IPS-NIHi7 (cell line): Measurements from ENCODE around the gene GLB1L2.
A peak's percentile ranks its signal among the peaks of the same experiment; 100 is the strongest.
"Not testable (repeated sequence)": the region's sequence is repeated elsewhere in the genome, so short reads cannot be mapped to it uniquely, and the experiment has no call there.

Source experiments
- DNase-seq: peaks from one replicate; pipeline ENCODE4 v3.0.0; 2012; ENCODE audit warnings: mixed read lengths; ENCODE audit errors: extremely low spot score

The GLB1L2 gene

DNA sequence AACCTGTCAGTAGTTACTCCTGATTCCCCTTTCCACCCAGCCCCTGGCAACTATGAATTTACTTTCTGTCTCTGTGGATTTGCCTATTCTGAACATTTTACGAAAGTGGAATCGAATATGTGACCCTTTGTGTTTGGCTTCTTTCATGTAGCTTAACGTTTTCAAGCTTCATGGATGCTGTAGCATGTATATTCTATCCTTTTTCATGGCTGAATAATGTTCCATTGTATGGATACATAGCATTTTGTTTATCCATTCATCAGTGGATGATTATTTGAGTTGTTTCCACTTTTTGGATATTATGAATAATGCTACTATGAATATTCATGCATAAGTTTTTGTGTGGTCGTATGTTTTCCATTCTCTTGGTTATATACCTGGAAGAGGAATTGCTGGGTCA is 9.2 kb upstream of the GLB1L2 start:
- no peak for DNase-seq

DNA sequence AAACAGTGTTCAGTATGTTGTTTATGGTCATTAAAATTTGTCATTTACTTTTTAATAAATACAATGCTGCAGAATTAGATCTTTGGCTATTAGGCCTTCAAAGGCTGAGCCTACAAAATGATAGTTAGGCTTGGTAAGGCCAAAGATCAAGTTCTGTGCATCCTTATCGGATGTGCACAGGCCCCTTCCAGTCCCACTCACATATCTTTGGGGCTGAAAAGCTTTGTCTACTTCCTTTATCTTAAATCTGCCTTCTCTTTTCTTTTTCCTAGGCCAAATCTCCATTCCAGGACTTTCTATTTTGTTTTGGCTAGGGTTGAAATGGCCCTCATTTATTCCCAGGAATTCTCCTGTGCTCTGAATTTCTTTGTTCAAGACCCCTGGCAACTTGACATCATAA is 3.4 kb upstream of the GLB1L2 start:
- no peak for DNase-seq

DNA sequence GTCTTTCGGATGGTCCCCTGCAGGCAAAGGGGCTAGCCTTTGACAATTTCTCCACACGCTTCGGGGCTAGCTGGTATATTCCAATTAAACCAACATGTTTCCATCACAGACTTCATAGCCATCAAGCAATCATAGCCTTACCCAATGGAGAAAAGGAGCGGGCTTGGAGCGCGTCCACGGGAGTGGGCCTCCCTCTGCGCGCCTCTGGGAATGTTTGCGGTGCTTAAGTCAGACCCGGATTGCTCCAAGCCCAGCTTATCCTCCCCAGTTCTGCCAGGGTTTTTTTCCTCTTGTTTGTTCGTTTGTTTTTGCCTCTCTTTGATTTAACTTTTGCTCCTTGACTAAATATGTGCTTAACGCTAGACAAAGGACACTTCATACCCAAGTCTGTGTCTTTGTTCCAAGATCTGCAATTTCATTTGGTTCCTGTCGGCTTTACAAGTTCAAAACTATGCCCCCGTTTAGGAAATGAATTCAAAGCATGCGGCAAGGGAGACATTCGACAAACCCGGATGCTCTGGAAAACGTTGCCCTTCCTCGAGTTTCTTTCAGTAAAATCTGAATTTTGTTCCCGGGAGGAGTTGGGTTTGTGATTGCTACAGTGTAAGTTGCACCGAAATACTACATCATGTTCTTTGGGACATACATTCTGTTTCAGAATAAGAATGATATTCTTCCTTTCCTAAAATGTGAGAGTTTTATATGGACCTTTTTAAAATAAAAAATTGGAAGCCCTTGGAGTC is 1.0 kb upstream of the GLB1L2 start:
- no peak for DNase-seq

DNA sequence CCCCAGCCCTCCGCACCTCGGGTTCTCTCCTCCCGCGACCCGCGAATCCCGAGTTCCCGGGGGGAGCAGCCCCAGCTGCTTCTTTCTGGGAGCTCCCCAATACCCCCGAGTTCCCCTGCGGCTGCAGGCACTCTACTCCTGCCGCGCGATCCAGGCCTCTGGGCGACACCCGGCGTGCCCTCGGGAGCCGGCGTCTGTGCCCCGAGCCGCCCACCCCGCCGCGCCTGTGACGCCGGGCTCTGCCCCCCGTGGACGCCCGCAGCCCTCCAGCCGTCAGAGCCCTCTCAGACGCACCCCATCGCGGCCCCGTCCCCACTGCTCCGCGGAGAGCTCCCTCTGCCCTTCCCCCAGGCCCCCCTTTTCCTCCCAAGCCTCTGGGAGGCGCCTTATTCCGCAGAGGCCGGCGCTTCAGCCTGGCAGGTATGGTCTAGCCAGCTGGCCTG is 422 bp downstream of the GLB1L2 start:
- DNase-seq = peak; percentile 57

DNA sequence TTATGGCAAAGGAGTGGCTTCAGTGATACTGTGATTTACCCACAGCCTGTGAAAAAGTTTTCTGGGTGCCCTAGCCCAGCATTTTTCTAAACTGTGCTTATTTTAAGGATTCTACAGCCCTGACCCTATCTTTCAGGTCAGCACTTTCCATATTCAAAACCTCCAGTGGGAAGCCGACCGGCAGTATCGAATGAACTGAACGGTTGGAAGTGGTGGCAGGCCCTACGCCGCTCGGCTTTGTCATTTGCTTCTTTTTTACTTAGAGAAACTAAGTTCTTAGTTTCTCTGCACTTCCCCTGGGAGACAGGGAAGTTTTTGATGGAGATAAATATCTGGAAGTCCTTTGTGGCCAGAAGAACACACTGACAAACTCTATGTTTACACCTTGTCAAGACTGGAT is 994 bp downstream of the GLB1L2 start:
- DNase-seq = no peak

DNA sequence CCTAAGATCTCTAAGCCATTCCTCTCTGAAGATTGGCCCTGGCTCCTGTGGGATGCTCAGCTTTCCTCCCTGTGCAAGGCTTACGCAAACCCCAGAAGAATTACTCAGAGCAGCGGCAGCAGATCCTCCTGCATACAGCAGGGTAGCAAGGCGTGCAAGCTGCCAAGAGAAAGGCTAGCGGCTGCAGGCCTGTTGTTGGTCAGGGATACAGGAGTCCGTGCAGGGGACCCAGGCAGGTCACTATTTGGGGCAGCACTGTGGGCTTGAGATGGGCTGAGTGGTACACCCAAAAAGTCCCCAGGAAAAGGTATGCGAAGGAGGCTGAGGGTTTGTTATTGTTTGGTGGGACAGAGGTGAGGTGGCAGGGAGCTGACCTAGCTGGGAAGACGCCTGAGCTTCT is 1.5 kb downstream of the GLB1L2 start:
- no peak for DNase-seq

DNA sequence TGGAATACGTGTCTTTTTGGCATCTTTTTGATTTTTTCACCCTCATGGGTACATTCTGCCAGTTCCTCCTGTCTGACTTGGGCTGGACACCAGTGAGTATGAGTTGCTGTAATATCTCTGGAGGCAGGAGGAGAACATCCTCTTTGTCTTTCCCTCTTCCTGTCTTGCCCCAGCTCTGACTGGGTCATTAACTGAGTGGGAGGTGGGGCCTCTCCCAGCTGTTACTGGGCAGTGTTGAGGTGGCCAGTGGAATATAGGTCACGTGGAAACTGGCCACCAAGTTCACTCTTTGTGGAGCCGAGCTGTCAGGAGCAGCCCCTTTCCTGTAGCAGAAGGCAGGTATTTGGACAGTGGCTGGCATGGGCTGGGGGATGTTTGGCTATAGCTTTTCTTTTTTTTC is 2.2 kb downstream of the GLB1L2 start:
- no peak for DNase-seq

DNA sequence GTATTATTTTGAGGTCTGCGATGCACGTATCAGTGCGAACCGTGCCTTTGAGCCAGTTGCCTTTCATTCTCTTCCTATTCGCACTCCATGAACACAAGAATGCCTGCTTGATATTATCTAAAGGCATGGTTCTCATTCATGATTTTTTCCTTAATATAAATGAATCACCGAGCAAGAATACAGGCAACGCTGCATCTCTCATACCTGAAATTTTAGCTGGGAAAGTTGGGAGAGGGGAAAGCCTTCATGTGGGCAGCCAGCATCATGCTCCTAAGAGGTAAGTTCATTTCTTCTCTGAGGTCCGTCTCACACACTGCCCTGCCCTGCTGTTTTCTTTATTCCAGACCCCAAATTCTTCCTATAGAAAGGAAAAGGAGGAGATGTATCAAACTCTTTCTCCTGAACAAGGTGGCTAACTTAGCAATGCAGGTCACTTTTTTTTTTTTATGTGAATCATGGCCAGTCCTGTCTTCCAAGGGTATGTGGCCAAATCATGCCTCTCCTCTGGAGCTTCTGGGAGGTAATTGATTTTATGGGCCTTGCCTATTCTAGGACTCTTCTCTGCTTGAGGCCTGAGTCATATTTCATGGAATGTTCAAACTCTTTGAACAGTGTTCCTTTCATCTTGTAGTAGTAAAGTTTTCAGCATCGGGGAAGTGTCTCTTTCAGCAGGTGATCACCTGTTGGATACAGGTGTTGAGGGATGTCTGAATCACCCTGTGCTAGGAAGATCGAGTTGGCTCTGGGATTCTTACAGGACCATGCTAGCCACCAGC is 3.2 kb downstream of the GLB1L2 start:
- DNase-seq = no peak

DNA sequence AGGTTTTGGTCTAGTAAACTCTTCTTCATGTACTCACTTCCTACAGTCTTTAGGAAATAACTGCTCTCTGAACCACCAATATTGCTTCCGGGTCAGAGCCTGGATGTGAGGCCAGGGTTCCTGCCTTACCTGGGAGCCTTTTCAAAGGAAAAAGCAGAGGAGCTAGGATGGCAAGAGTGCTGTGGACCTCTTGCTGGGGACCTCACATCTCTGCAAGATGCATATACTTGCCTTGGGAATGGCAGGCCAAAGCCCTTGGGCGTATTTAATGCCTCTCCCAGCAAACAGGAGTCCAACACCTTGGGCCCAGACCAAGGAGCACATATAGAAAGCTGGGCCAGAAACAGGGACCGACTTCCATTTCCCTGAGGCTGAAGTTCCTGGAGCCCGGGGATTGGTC is 5.3 kb downstream of the GLB1L2 start:
- no peak for DNase-seq

DNA sequence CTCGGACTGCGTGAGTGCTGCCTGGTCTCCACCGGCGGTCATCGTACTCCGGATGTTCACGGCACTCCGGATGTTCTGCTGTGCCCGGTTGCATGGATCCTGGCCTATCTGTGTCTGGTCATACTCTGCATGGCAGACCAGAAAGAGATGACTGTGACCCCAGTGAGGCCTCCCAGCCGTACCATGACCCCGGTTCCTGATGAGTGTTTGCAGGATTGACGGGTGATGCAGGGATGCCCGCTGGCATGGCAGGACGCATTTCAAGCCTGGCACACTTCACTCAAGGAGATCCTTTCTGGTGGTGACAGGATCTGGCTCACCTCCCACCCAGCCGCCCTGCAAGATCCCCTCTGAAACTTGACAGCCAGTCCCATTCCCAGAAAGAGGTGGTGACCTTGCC is 6.3 kb downstream of the GLB1L2 start:
- no peak for DNase-seq

DNA sequence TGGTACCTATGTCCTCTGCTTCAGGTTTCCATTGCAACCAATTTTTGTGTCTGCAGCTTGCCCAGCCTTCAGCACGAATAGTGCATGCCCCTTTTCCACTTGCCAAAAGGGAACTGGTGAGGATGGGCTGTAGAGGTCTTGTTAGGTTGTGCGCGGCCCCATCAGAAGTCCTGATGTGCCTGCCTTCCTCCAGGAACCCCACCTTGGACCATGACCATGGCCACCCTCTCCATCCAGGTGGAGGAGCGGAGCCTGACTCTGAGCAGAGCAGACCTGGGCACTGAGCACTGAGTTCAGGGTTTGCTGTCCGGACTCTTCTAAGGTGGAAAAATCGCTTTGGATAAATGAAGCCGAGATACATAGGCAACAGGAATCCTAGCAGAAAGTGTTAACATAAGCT is 6.9 kb downstream of the GLB1L2 start:
- DNase-seq = no peak

DNA sequence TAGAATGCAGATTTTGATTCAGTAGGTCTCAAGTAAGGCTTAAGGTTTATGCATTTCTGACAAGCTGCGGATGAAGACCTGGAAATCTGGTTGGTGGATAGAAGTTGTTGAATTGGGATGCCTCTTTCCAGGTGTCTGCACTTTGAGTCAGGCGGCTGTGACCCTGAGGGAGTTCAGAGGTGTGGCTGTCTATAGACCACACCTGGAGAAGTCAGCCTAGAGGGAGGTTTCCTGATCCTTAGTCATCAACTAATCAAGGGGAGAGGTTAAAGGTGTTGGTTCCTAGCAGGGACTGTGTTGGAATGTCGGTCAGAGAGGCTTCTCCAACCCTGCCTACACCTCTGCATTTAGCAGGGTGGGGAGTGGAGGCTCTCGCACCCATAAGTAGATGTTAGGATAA is 8.0 kb downstream of the GLB1L2 start:
- no peak for DNase-seq

DNA sequence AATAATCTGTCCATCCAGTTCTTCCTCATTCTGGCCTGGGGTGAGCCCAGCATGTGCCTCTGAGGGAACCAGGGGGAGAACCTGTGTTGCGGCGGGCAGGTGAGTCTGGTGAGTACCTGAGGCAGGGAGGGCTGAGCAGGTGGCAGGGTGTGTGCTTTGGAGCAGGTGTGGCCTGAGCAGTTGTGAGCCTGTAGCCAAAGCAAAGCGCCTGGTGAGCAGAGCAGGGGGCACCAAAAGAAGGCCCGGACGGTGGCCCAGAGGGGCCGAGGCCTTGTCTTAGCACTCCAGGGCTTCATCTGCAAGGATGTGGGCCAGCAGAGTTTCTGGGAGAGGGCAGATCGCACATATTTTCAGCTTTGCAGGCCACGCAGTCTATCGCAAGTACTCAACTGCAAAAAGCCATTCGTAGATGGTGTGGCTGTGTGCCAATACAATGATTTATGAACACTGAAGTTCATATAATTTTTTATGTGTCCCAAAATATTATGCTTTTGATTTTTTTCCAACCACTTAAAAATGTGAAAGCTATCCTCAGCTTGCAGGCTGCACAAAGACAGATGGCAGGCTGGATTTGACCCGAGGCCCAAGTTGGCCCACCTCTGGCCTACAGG is 8.7 kb downstream of the GLB1L2 start:
- no peak for DNase-seq

DNA sequence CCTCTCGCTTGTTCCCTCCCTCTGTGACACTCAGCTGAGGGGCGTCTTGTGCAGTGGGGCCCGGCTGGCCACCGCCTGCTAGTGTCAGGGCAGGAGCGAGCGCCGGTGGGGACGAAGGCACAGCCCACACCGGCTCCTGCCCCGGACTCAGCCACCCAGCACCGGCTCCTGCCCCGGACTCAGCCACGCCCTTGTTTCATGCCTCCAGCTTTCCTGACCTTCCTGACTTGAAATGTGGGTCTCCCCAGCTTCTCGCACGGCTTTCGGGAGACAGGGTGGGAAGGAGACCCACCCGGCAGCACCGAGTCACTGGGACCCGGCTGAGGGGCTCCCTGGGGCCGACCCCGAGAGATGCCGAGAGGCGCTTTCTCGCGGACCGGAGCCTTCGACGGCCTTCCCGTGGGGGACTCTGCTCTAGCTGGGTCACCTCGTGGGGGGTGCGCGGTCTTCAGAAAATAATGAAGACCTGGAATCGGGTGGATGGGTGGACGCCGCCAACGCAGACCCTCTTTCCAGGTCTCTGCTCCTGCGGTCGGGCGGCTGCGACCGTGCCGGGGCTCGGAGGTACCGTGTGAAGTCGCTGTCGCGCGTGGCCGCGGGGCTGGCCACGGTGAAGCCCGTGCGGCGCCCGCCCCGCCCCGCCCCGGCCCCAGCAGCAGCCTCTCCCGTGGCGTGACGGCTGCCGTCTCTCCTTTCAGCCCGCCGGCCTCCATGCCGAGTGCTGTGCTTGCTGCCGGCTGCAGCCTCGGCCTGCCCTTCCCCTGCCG is 10.2 kb downstream of the GLB1L2 start:
- no peak for DNase-seq

DNA sequence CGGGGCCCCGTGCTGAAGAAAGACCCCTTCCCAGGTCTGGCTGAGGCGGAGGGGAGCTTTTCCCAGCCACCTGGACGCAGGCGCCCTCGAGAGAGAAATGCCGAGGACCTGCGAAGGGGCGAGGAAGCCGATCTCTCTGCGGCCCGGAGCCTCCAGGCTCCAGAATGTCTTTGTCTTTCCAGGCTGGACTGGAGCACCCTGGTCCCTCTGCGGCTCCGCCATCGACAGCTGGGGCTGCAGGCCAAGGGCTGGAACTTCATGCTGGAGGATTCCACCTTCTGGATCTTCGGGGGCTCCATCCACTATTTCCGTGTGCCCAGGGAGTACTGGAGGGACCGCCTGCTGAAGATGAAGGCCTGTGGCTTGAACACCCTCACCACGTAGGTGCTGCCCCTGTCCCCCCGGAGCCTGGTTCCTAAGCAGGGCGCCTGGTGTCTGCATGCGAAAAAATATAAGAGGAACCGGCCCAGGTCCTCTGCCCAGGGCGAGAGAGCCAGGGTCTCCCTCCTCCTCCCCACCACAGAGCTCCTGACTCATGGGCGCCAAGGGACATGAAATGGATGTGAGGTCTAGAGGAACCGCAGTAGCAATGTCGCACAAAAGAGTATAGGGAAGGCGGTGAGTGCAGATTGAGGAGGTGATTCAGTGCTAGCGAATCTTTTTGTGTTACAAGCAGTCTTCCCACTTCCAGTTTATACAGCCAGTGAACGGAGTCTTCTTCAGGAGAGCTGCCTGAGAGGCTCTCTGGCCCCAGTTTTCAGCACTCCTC is 11.0 kb downstream of the GLB1L2 start:
- no peak for DNase-seq

DNA sequence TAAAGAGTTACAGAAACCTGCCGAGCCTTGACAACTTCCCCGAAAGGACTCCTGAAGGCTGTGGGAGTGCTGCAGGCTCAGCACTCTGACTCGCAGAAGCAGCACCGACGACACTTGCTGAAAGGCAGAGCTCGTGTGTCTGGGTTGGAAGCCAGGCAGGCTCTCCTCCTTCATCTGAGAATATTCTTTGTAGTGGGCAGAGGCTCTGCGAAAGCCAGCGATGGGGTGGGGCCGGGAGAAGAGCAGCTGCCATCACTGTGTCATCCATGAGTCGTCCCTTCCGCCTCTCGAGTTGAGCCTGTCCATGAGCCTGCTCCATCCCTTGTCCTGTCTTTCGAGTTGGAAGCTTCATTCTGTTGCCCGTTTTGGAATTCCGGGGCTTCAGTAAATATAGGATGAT is 11.9 kb downstream of the GLB1L2 start:
- DNase-seq = no peak

DNA sequence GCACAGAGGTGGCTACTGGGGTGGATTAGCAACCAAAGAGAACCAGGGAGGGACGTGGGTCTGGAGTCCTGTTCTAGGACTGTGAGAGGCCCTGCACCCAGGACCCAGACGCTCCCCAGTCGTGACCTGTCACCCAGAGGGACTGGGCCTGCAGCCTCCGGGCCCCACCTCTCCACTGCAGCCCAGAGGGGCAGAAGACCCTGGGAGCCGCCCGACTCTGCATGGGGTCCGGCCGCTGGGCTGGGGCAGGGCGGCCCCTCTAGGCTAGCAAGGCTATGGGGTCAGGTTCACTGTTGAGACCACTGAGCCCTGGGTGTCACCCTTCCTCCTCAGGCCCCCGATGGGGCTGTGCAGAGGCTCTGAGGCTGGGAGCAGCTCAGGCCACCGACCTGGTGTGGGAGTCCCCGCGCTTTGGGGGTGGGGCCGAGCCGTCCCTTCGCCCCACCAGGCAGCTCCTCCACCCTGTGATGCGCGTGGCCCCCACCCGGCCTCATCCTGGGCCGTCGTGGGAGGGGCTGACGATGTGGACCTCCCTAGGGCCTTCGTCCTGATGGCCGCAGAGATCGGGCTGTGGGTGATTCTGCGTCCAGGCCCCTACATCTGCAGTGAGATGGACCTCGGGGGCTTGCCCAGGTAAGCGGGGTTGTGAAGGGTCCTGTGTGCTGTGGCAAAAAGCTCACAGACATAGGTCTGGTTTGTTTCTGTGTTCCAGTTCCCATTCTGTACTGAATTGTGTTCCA is 12.9 kb downstream of the GLB1L2 start:
- not testable (repeated sequence) for DNase-seq

DNA sequence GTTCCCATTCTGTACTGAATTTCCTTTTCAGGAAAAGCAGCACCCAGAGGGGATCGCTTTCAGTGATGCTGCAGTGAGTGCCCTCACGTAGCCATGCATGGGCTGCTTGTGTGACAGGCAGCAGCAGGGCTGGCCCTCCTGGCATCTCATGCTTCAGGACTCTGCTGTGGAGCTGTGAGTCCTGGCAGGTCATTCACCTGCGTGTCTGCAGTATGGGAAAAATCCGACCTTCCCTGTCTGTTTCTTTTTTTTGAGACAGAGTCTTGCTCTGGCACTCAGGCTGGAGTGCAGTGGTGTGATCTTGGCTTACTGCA is 13.4 kb downstream of the GLB1L2 start:
- no peak for DNase-seq

DNA sequence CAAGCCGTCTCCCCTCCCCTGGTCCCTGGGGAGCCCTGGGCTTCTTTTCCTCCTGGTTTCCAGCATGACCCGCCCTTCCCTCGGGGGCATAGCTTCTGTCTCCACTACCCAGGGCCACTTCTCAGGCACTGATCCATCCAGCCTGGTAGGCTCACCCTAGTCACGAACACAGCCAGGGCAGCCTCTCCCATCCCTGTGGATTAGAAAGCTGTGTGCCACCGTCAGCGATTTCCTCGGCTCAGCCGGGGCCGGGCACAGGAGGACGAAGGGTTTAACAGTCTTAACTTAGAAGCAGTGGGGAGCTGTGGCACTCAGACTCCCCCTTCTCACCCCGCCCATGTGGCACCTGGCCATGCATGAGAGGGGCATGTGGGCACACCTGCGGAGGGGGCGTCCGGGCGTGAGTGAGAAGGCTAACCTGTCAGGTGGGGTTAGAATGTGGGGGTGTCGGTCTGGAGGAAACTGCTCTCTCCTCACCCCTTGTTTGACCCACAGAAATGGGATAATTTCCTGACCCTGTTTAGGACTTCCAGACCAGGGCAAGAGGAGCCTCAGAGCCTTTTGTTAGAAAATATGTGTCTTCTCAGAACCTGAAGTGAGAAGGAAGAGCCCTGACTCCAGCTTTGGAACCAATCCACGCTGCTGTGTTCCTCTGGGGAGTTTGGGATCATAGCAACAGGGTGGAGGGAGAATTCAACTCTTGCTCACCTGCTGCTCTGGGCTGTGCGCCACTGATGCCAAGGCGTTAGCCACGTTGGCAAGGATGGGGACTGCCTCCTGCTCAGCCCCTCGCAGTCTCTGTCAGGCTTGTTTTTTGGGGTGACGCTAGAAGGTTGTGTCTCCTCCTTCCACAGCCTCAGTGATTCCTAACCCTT is 14.6 kb downstream of the GLB1L2 start:
- DNase-seq = no peak

DNA sequence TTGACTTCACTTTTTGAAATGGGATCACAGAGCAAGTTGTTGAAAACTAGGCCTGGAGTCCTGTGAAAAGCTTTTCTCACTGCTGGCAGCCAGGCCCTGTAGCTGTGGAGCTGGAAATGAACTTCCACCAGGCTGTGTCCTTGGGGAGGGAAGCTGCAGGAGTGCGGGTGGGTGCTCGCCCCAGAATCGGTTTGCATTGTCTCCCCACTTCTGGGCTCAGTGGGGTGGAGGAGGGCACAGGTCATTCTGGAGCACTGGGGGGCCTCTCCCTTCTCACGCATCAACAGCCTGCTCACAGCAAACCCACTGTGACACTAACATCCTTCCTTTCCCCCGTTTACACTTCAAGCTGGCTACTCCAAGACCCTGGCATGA is 15.2 kb downstream of the GLB1L2 start:
- no peak for DNase-seq
